OCI-LY7 (cell line): Measurements from ENCODE around the gene SMAP2.

ENCODE experiments used
- EZH2phosphoT487 ChIP-seq: fragments of 200-600 bp; sonication (generic); IDR thresholded peaks from 2 replicates; pipeline ENCODE4 v1.6.1; 2018; ENCODE audit warnings: low read depth, borderline replicate concordance, mild to moderate bottlenecking, mixed run types, antibody characterized with exemption, low read length, moderate library complexity, mixed read lengths
- TF ChIP-seq, protein P1 (sequence below): fragments of 200-600 bp; sonication (generic); conservative IDR thresholded peaks from 2 replicates; pipeline ENCODE4 v1.5.1; 2014; ENCODE audit warnings: mild to moderate bottlenecking, antibody characterized with exemption, low read length, moderate library complexity, mixed read lengths

DNA sequence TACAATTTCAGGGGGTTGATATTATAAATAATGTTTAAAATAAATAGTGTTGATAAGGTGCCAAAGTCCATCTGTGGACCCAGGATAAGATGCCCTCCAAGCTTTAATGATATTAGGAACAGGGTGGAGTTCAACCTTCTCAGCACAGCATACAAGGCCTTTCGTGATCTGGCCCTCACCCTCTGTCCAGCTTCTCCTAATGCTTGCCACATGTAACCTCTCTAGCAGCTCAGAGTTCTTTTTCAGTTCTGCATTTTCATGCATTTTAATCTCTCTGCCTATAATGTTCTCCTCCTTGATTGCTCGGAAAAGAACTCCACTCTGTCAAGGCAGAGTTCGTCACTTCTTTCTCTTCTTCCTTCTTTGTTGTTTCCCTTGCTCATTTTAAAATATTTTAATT is 21.4 kb upstream of the SMAP2 start:
- TF ChIP-seq, protein P1, sequence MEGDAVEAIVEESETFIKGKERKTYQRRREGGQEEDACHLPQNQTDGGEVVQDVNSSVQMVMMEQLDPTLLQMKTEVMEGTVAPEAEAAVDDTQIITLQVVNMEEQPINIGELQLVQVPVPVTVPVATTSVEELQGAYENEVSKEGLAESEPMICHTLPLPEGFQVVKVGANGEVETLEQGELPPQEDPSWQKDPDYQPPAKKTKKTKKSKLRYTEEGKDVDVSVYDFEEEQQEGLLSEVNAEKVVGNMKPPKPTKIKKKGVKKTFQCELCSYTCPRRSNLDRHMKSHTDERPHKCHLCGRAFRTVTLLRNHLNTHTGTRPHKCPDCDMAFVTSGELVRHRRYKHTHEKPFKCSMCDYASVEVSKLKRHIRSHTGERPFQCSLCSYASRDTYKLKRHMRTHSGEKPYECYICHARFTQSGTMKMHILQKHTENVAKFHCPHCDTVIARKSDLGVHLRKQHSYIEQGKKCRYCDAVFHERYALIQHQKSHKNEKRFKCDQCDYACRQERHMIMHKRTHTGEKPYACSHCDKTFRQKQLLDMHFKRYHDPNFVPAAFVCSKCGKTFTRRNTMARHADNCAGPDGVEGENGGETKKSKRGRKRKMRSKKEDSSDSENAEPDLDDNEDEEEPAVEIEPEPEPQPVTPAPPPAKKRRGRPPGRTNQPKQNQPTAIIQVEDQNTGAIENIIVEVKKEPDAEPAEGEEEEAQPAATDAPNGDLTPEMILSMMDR: no peak
- no peak for TF ChIP-seq EZH2phosphoT487
